H9 (cell line): Measurements from ENCODE around the gene ANKRD65. TPM values are rescaled to one million over a fixed set of nuclear protein-coding genes. Genes with fewer than 3 reads are reported as not detected.
A peak's percentile ranks its signal among the peaks of the same experiment; 100 is the strongest.

ENCODE experiments used
- DNase-seq: peaks from one replicate; pipeline ENCODE4 v3.0.0-alpha.2; 2017
- H2AFZ ChIP-seq: one replicate; pipeline ENCODE4 v1.6.1; 2013; ENCODE audit warnings: mild to moderate bottlenecking, low read length, control low read depth, moderate library complexity
- H2AK5ac ChIP-seq: 2 replicates; pipeline ENCODE4 v1.6.1; 2013; ENCODE audit warnings: low read length, control low read depth, mixed read lengths; ENCODE audit not compliant: insufficient read length
- H2BK120ac ChIP-seq: one replicate; pipeline ENCODE4 v1.6.1; 2013; ENCODE audit warnings: low read depth, mild to moderate bottlenecking, low read length, control low read depth, inconsistent platforms; ENCODE audit not compliant: poor library complexity, severe bottlenecking
- H2BK12ac ChIP-seq: 2 replicates; pipeline ENCODE4 v1.6.1; 2013; ENCODE audit warnings: low read length, control low read depth, mixed read lengths, low read depth; ENCODE audit not compliant: insufficient read length
- H2BK15ac ChIP-seq: 2 replicates; pipeline ENCODE4 v1.6.1; 2013; ENCODE audit warnings: low read depth, low read length, control low read depth
- H2BK20ac ChIP-seq: one replicate; pipeline ENCODE4 v1.6.1; 2013; ENCODE audit warnings: low read depth, mild to moderate bottlenecking, low read length, control low read depth, inconsistent platforms; ENCODE audit not compliant: poor library complexity, severe bottlenecking
- H2BK5ac ChIP-seq: 2 replicates; pipeline ENCODE4 v1.6.1; 2013; ENCODE audit warnings: low read length, control low read depth, mixed read lengths; ENCODE audit not compliant: insufficient read length
- H3K14ac ChIP-seq: 2 replicates; pipeline ENCODE4 v1.6.1; 2013; ENCODE audit warnings: low read length, control low read depth; ENCODE audit not compliant: insufficient read depth
- H3K18ac ChIP-seq: 2 replicates; pipeline ENCODE4 v1.6.1; 2013; ENCODE audit warnings: low read depth, mild to moderate bottlenecking, mixed read lengths, low read length, control low read depth; ENCODE audit not compliant: insufficient read length
- H3K23ac ChIP-seq: 2 replicates; pipeline ENCODE4 v1.6.1; 2013; ENCODE audit warnings: low read length, control low read depth, mixed read lengths, low read depth; ENCODE audit not compliant: insufficient read length
- H3K23me2 ChIP-seq: 2 replicates; pipeline ENCODE4 v1.6.1; 2013; ENCODE audit warnings: low read depth, mild to moderate bottlenecking, mixed read lengths, low read length, control low read depth; ENCODE audit not compliant: insufficient read length, poor library complexity, severe bottlenecking
- H3K27ac ChIP-seq: 2 replicates; pipeline ENCODE4 v1.5.1; 2013; ENCODE audit warnings: low read length, control low read depth, mixed read lengths, low read depth; ENCODE audit not compliant: insufficient read length
- H3K27me3 ChIP-seq: 2 replicates; pipeline ENCODE4 v1.6.1; 2013; ENCODE audit warnings: low read length, control low read depth, inconsistent platforms; ENCODE audit not compliant: insufficient read depth
- H3K4ac ChIP-seq: 2 replicates; pipeline ENCODE4 v1.6.1; 2013; ENCODE audit warnings: low read depth, mild to moderate bottlenecking, control low read depth, inconsistent platforms, low read length, moderate library complexity
- H3K4me1 ChIP-seq: 2 replicates; pipeline ENCODE4 v1.6.1; 2013; ENCODE audit warnings: low read length, control low read depth, inconsistent platforms; ENCODE audit not compliant: insufficient read depth
- H3K4me2 ChIP-seq: 2 replicates; pipeline ENCODE4 v1.6.1; 2013; ENCODE audit warnings: low read length, control low read depth, mixed read lengths; ENCODE audit not compliant: insufficient read length, insufficient read depth
- H3K56ac ChIP-seq: 2 replicates; pipeline ENCODE4 v1.6.1; 2013; ENCODE audit warnings: low read depth, mild to moderate bottlenecking, mixed read lengths, low read length, control low read depth; ENCODE audit not compliant: insufficient read length
- H3K79me1 ChIP-seq: 2 replicates; pipeline ENCODE4 v1.6.1; 2013; ENCODE audit warnings: low read depth, mild to moderate bottlenecking, moderate library complexity, low read length, control low read depth, inconsistent platforms; ENCODE audit not compliant: insufficient read depth, poor library complexity, severe bottlenecking
- H3K79me2 ChIP-seq: 2 replicates; pipeline ENCODE4 v1.6.1; 2013; ENCODE audit warnings: low read length, control low read depth, inconsistent platforms; ENCODE audit not compliant: insufficient read depth
- H3K9ac ChIP-seq: 2 replicates; pipeline ENCODE4 v1.6.1; 2013; ENCODE audit warnings: low read length, control low read depth, mixed read lengths; ENCODE audit not compliant: insufficient read length; ENCODE audit errors: extremely low read depth
- H3K9me3 ChIP-seq: one replicate; pipeline ENCODE4 v1.6.1; 2013; ENCODE audit warnings: low read depth, low read length, inconsistent platforms; ENCODE audit not compliant: control insufficient read depth
- H3T11ph ChIP-seq: one replicate; pipeline ENCODE4 v1.6.1; 2013; ENCODE audit warnings: mild to moderate bottlenecking, low read length, control low read depth, inconsistent platforms
- H4K20me1 ChIP-seq: one replicate; pipeline ENCODE4 v1.6.1; 2013; ENCODE audit not compliant: control insufficient read depth, insufficient read length, insufficient read depth
- H4K5ac ChIP-seq: 2 replicates; pipeline ENCODE4 v1.6.1; 2013; ENCODE audit warnings: low read depth, mild to moderate bottlenecking, mixed read lengths, low read length, control low read depth; ENCODE audit not compliant: insufficient read length
- H4K8ac ChIP-seq: replicated peaks from 2 replicates; pipeline ENCODE4 v1.6.1; 2013; ENCODE audit warnings: low read length, control low read depth, mixed read lengths, low read depth; ENCODE audit not compliant: insufficient read length
- H4K91ac ChIP-seq: 2 replicates; pipeline ENCODE4 v1.6.1; 2013; ENCODE audit warnings: low read depth, mild to moderate bottlenecking, moderate library complexity, mixed read lengths, low read length, control low read depth; ENCODE audit not compliant: insufficient read length
- H3K27ac Mint-ChIP-seq, 3 experiments: 2 replicates in 2 of 3; 3 replicates in 1 of 3; pipeline ENCODE4 v1.8.0; 2020 to 2021; ENCODE audit warnings: mixed read lengths in 3 of 3, mild to moderate bottlenecking in 1 of 3, moderate library complexity in 1 of 3
- H3K27me3 Mint-ChIP-seq: 2 replicates; pipeline ENCODE4 v1.8.0; 2021; ENCODE audit warnings: low read depth, mild to moderate bottlenecking, moderate library complexity, mixed read lengths
- H3K36me3 Mint-ChIP-seq, 3 experiments: 2 replicates in 2 of 3; 3 replicates in 1 of 3; pipeline ENCODE4 v1.8.0; 2020 to 2021; ENCODE audit warnings: low read depth in 3 of 3, mixed read lengths in 3 of 3; ENCODE audit not compliant: insufficient read depth in 1 of 3
- H3K4me1 Mint-ChIP-seq, 2 experiments: 2 replicates each; pipeline ENCODE4 v1.8.0; 2020; ENCODE audit warnings: mixed read lengths in 2 of 2
- H3K4me3 Mint-ChIP-seq, 2 experiments: 2 replicates in 1 of 2; 3 replicates in 1 of 2; pipeline ENCODE4 v1.8.0; 2020 to 2021; ENCODE audit warnings: mild to moderate bottlenecking in 2 of 2, mixed read lengths in 2 of 2, moderate library complexity in 1 of 2
- H3K9me3 Mint-ChIP-seq, 2 experiments: 2 replicates in 1 of 2; 3 replicates in 1 of 2; pipeline ENCODE4 v1.8.0; 2020; ENCODE audit warnings: mild to moderate bottlenecking in 2 of 2, mixed read lengths in 2 of 2, moderate library complexity in 1 of 2
- CTCF ChIP-seq: fragments of 200-600 bp; sonication (generic); conservative IDR thresholded peaks from 3 replicates; pipeline ENCODE4 v1.8.0; 2021; ENCODE audit warnings: antibody characterized with exemption, mild to moderate bottlenecking
- WGBS: extraction: QIAGEN DNeasy Blood & Tissue Kit; methylation state at CpG from one replicate; pipeline ENCODE4 v1.1.7; 2013; ENCODE audit warnings: missing lambda C conversion rate, low lambda C conversion rate, mixed read lengths; ENCODE audit not compliant: insufficient read length; ENCODE audit errors: extremely low coverage; 5-methylcytosine and 5-hydroxymethylcytosine counted together
- total RNA-seq: library from RNA; stranded (reverse); gene quantifications from 2 replicates; pipeline ENCODE4 v1.2.1, GENCODE V29; 2021

ANKRD65 gene
- total RNA-seq, 1 experiment from 2014 or later: 3.1 TPM

DNA sequence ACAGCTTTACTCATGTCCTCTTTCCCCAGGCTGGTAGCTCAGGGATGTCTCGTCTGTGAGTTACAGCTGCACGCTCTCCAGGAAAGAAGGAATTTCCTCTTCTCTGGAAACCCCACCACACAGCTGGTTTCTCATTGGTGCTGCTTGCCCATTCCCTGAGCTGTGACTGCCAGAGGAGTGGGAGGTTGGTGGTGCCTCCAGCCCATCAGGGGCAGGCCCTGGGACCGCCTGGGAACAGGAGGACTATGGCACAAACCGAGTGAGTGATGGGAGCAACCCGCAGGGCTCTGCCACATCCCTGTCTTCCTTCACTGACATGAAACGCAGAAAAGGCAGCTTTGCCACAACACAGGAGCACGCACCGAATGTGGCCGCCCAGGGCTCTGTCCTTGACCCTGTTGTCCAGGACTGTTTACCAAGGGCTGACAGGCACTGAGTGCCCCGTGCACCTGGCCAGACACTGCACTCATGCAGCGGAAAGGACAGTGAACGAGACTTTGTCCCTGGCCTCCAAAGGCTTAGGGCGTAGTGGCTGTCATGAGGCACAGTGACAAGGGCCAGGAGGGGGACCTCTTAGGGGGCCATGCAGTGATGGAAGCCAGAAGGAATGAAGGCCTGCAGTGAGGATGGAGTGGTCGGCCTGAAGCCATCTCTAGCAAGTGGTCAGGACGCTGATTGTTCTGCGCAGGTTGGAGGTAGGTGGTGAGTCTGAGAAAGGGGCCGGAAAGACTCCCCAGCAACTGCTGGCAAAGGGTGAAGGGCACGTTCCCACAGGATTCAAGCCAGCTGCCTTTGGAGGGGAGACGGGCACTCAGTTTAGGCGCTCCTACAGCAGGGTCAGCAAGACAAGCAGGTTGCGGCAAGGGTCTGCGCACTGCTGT, 20.3 kb downstream of the ANKRD65 start:
- H3K4me3 Mint-ChIP-seq: peak overlapping the region; percentile 90
- Histone ChIP-seq H4K5ac (no peak overlapping the region), H3T11ph (no peak overlapping the region), H2AFZ (no peak overlapping the region), H3K4me2 (peak overlapping the region; percentile 69), H4K8ac (no peak overlapping the region), H3K23ac (no peak overlapping the region), H3K79me2 (peaks cover 8% of the 10 kb centered on the region; the same call in 1 of the 2 replicates), H3K4ac (no peak overlapping the region), H2BK5ac (no peak overlapping the region), H3K18ac (no peak overlapping the region), H3K14ac (no peak overlapping the region), H2BK12ac (no peak overlapping the region), H3K79me1 (peaks cover 14% of the 10 kb centered on the region), H2AK5ac (no peak overlapping the region), H3K4me1 (no peaks in the 10 kb centered on the region), H4K91ac (no peak overlapping the region), H4K20me1 (peaks cover 2% of the 10 kb centered on the region), H2BK20ac (no peak overlapping the region), H3K27ac (no peak overlapping the region), H3K9me3 (no peaks in the 10 kb centered on the region), H3K56ac (no peak overlapping the region), H3K23me2 (peaks cover 11% of the 10 kb centered on the region), H2BK15ac (no peak overlapping the region), H3K9ac (no peak overlapping the region), H2BK120ac (no peak overlapping the region), H3K27me3 (no peaks in the 10 kb centered on the region)
- WGBS: no CpG with 5 or more reads among the region's 22 CpGs
- peak overlapping the region in 1 of 3 experiments; percentile 96; a peak in 5 of 7 replicates for H3K27ac Mint-ChIP-seq
- peaks cover 0 to 2% of the 10 kb centered on the region in 2 experiments; a peak in 2 of 5 replicates for H3K9me3 Mint-ChIP-seq
- peaks cover 24 to 38% of the 10 kb centered on the region in 2 experiments for H3K4me1 Mint-ChIP-seq
- peaks cover 52 to 88% (median 70%) of the 10 kb centered on the region in 3 experiments for H3K36me3 Mint-ChIP-seq
- TF ChIP-seq CTCF: no peak
- DNase-seq: no peak
- H3K27me3 Mint-ChIP-seq: peaks cover 1% of the 10 kb centered on the region; the same call in 1 of the 2 replicates
